KMS-11 (cell line): ENCODE measurements around the gene DMXL2.

ENCODE experiments used
- H2AFZ ChIP-seq: fragments of 200-600 bp; sonication (generic); 2 replicates; pipeline ENCODE4 v1.6.1; 2016; ENCODE audit warnings: antibody characterized with exemption, mixed run types, low read depth
- H3K27ac ChIP-seq: fragments of 200-600 bp; sonication (generic); 2 replicates; pipeline ENCODE4 v1.6.1; 2016; ENCODE audit warnings: mild to moderate bottlenecking, mixed run types
- H3K27me3 ChIP-seq: fragments of 200-600 bp; sonication (generic); 2 replicates; pipeline ENCODE4 v1.6.1; 2017; ENCODE audit warnings: mild to moderate bottlenecking, low read depth, mixed run types, moderate library complexity; ENCODE audit not compliant: insufficient read depth
- H3K36me3 ChIP-seq: fragments of 200-600 bp; sonication (generic); 2 replicates; pipeline ENCODE4 v1.6.1; 2017; ENCODE audit warnings: mild to moderate bottlenecking, mixed run types; ENCODE audit not compliant: insufficient read depth
- H3K4me1 ChIP-seq: fragments of 200-600 bp; sonication (generic); 2 replicates; pipeline ENCODE4 v1.6.1; 2016; ENCODE audit warnings: mild to moderate bottlenecking, low read depth, mixed run types; ENCODE audit not compliant: poor library complexity, severe bottlenecking
- H3K4me2 ChIP-seq: fragments of 200-600 bp; sonication (generic); 2 replicates; pipeline ENCODE4 v1.7.0; 2016; ENCODE audit warnings: mild to moderate bottlenecking, mixed run types
- H3K4me3 ChIP-seq: fragments of 200-600 bp; sonication (generic); IDR thresholded peaks from 2 replicates; pipeline ENCODE4 v1.6.1; 2017; ENCODE audit warnings: low read depth, low read length, mixed read lengths; ENCODE audit not compliant: insufficient read depth
- H3K79me2 ChIP-seq: fragments of 200-600 bp; sonication (generic); 2 replicates; pipeline ENCODE4 v1.6.1; 2016; ENCODE audit warnings: low read depth, mixed run types; ENCODE audit not compliant: insufficient read depth
- H3K9ac ChIP-seq: fragments of 200-600 bp; sonication (generic); 2 replicates; pipeline ENCODE4 v1.6.1; 2016; ENCODE audit warnings: mild to moderate bottlenecking, mixed run types
- H4K20me1 ChIP-seq: fragments of 200-600 bp; sonication (generic); 2 replicates; pipeline ENCODE4 v1.6.1; 2016; ENCODE audit warnings: mild to moderate bottlenecking, mixed run types; ENCODE audit not compliant: insufficient read depth
- CTCF ChIP-seq: fragments of 200-600 bp; sonication (generic); conservative IDR thresholded peaks from 2 replicates; pipeline ENCODE4 v1.6.1; 2017; ENCODE audit warnings: low read depth, mild to moderate bottlenecking, antibody characterized with exemption, low read length, moderate library complexity, mixed read lengths

Gene DMXL2

GRCh38 chr15:51496246-51496645 lies 126.3 kb downstream of the DMXL2 start:
- Histone ChIP-seq H3K4me3 (no peak overlapping the region), H3K79me2 (no peaks in the 10 kb centered on the region), H3K36me3 (no peaks in the 10 kb centered on the region), H3K4me1 (no peaks in the 10 kb centered on the region), H3K27ac (no peak overlapping the region), H4K20me1 (no peaks in the 10 kb centered on the region), H2AFZ (no peak overlapping the region), H3K4me2 (no peak overlapping the region), H3K9ac (no peak overlapping the region), H3K27me3 (no peaks in the 10 kb centered on the region)
- TF ChIP-seq CTCF: no peak

GRCh38 chr15:51494411-51495314 lies 127.9 kb downstream of the DMXL2 start:
- Histone ChIP-seq H2AFZ (no peak overlapping the region), H3K27ac (no peak overlapping the region), H3K4me3 (no peak overlapping the region), H3K36me3 (no peaks in the 10 kb centered on the region), H4K20me1 (no peaks in the 10 kb centered on the region), H3K4me1 (no peaks in the 10 kb centered on the region), H3K9ac (no peak overlapping the region), H3K27me3 (no peaks in the 10 kb centered on the region), H3K79me2 (no peaks in the 10 kb centered on the region), H3K4me2 (no peak overlapping the region)
- no peak for TF ChIP-seq CTCF

GRCh38 chr15:51493892-51494291 lies 128.7 kb downstream of the DMXL2 start:
- Histone ChIP-seq H3K36me3 (no peaks in the 10 kb centered on the region), H2AFZ (no peak overlapping the region), H4K20me1 (no peaks in the 10 kb centered on the region), H3K27me3 (no peaks in the 10 kb centered on the region), H3K27ac (no peak overlapping the region), H3K4me3 (no peak overlapping the region), H3K79me2 (no peaks in the 10 kb centered on the region), H3K4me2 (no peak overlapping the region), H3K4me1 (no peaks in the 10 kb centered on the region), H3K9ac (no peak overlapping the region)
- TF ChIP-seq CTCF: no peak

GRCh38 chr15:51492528-51492927 lies 130.0 kb downstream of the DMXL2 start:
- no peaks in the 10 kb centered on the region for H3K36me3 ChIP-seq
- no peak for TF ChIP-seq CTCF
- H3K4me3 ChIP-seq: no peak overlapping the region
- H4K20me1 ChIP-seq: no peaks in the 10 kb centered on the region
- H3K9ac ChIP-seq: no peak overlapping the region
- no peak overlapping the region for H2AFZ ChIP-seq
- no peak overlapping the region for H3K4me2 ChIP-seq
- H3K27me3 ChIP-seq: no peaks in the 10 kb centered on the region
- H3K27ac ChIP-seq: no peak overlapping the region
- H3K4me1 ChIP-seq: no peaks in the 10 kb centered on the region
- H3K79me2 ChIP-seq: no peaks in the 10 kb centered on the region
